Adrenal gland (tissue), 12 donors: ENCODE data around the gene NPC2. TPM values are rescaled to one million over a fixed set of nuclear protein-coding genes. Genes with fewer than 3 reads are reported as not detected.

Experiments used
- DNase-seq, 7 donors: peaks; one replicate each; pipeline ENCODE4 v3.0.0-alpha.2; 2019 to 2020
- H3K27ac ChIP-seq, 5 donors: fragments of 200-600 bp; sonication (generic) in 4 of 5; 1 replicate in 3 of 5; 2 replicates in 2 of 5; pipeline versions ENCODE4 v1.5.1 to v1.8.0; 2016 to 2020; ENCODE audit warnings: mild to moderate bottlenecking in 1 of 5
- H3K27me3 ChIP-seq: fragments of 200-600 bp; 2 replicates; pipeline ENCODE4 v1.8.0; 2021
- H3K36me3 ChIP-seq, 2 donors: fragments of 200-600 bp; replicated peaks in 1 of 2; 1 replicate in 1 of 2; 2 replicates in 1 of 2; pipeline versions ENCODE4 v1.5.1 to v1.8.0; 2018 to 2022
- H3K4me1 ChIP-seq, 2 donors: fragments of 200-600 bp; replicated peaks in 1 of 2; 1 replicate in 1 of 2; 2 replicates in 1 of 2; pipeline versions ENCODE4 v1.5.1 to v1.8.0; 2018 to 2021
- H3K4me3 ChIP-seq, 4 donors: fragments of 200-600 bp; sonication (generic) in 3 of 4; one replicate each; pipeline ENCODE4 v1.5.1; 2016 to 2018
- H3K9me3 ChIP-seq, 3 donors: fragments of 200-600 bp; sonication (generic) in 1 of 3; replicated peaks in 1 of 3; 1 replicate in 2 of 3; 2 replicates in 1 of 3; pipeline versions ENCODE4 v1.5.1 to v1.8.0; 2016 to 2021
- POLR2A ChIP-seq, 2 donors: fragments of 450-650 bp; IDR thresholded peaks; one replicate each; pipeline ENCODE4 v1.6.1; 2017; ENCODE audit warnings: antibody characterized with exemption in 2 of 2, mild to moderate bottlenecking in 2 of 2, moderate library complexity in 1 of 2
- WGBS, 4 donors: extraction: QIAGEN DNeasy Blood & Tissue Kit in 2 of 4; methylation state at CpG; one replicate each; pipeline versions ENCODE4 v1.1.5 to v1.1.7; 2013 to 2017; 5-methylcytosine and 5-hydroxymethylcytosine counted together
- intact Hi-C, 2 donors: fragments of 100-400 bp; cut with DNase I; formaldehyde crosslinking; loops; one replicate each; pipeline versions ENCODE4 v1.14.1 to v1.15.0; 2022 to 2023
- polyA plus RNA-seq, 3 donors: library from polyadenylated mRNA; stranded (reverse); fragments of 200-250 nt in 2 of 3; fragments of 350-450 nt in 1 of 3; fragmentation: Illumina TruSeq in 1 of 3; extraction: RNeasy Lipid Tissue Mini Kit (QIAGEN cat#74804) in 1 of 3; gene quantifications; one replicate each; pipeline ENCODE4 v1.2.3, GENCODE V29; 2013 to 2014
- total RNA-seq, 9 donors: library from RNA; depleted of rRNA in 4 of 9; stranded (reverse); fragments of >200 nt in 4 of 9; fragments of 120-200 nt in 1 of 9; fragmentation: NEBNext Ultra II Directional in 1 of 9; extraction: Animal tissue kit (Norgen Biotek cat#: 25700) in 1 of 9; gene quantifications; one replicate each; pipeline versions ENCODE4 v1.1.0 to v1.2.4, GENCODE V29; 2013 to 2023
- TF ChIP-seq, protein P1 (sequence below), 6 experiments: fragments of 450-650 bp in 4 of 6; fragments of 200-600 bp in 2 of 6; sonication (generic) in 1 of 6; IDR thresholded peaks; 1 replicate in 5 of 6; 2 replicates in 1 of 6; pipeline versions ENCODE4 v1.5.1 to v1.8.0; 2016 to 2021; ENCODE audit warnings: antibody characterized with exemption in 6 of 6, mild to moderate bottlenecking in 2 of 6, moderate library complexity in 1 of 6
- donor health status: healthy with polysubstance abuse.
- donor health status: Bipolar disorder and iron deficiency.
- donor health status: DM: yes; HTN: yes; CAD: no.
- donor health status: DM: no; HTN: no; CAD: no.
- donor health status: DM: no; HTN: no; CAD: no.
- donor health status: DM: yes; HTN: yes; CAD: no.

Gene NPC2
- total and polyA plus RNA-seq, 12 donors = 140 to 1,243 (median 299) TPM

- H3K9me3 ChIP-seq = no peaks in the 10 kb centered on the region
- intact Hi-C loops = no loop called here
- H3K27ac ChIP-seq = no peak overlapping the region
- H3K4me1 ChIP-seq = peaks cover 26 to 28% of the 10 kb centered on the region in 2 donors
- no peak for DNase-seq
- H3K4me3 ChIP-seq = no peak overlapping the region
- no peaks in the 10 kb centered on the region for H3K27me3 ChIP-seq
- no peak for TF ChIP-seq POLR2A (IDR thresholded peaks at IDR 0.05)
- TF ChIP-seq, protein P1, sequence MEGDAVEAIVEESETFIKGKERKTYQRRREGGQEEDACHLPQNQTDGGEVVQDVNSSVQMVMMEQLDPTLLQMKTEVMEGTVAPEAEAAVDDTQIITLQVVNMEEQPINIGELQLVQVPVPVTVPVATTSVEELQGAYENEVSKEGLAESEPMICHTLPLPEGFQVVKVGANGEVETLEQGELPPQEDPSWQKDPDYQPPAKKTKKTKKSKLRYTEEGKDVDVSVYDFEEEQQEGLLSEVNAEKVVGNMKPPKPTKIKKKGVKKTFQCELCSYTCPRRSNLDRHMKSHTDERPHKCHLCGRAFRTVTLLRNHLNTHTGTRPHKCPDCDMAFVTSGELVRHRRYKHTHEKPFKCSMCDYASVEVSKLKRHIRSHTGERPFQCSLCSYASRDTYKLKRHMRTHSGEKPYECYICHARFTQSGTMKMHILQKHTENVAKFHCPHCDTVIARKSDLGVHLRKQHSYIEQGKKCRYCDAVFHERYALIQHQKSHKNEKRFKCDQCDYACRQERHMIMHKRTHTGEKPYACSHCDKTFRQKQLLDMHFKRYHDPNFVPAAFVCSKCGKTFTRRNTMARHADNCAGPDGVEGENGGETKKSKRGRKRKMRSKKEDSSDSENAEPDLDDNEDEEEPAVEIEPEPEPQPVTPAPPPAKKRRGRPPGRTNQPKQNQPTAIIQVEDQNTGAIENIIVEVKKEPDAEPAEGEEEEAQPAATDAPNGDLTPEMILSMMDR (IDR thresholded peaks at IDR 0.05) = no peak
- peaks cover 0 to 47% of the 10 kb centered on the region in 2 donors for H3K36me3 ChIP-seq
Measured at GRCh38 chr14:74483321-74483720, 9.8 kb downstream of the NPC2 start.

DNA sequence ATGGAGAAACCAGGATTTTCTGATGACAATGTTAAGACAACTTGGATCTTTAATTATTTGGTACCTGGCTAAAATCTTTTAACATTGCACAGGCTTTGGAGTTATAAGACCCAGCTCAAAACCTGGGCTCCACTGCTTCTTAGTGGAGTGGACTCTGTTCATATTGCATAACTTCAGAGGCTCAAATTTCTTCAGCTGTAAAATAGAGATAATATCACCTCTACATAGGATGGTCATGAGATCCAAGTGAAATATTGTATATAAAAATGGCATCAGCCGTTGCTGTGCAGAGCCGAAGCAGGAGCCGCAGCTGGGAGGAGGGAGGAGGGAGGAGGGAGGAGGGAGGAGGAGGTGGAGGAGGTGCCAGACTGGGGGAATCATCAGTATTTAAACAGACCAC, 10.5 kb downstream of the NPC2 start:
- TF ChIP-seq, protein P1 (IDR thresholded peaks at IDR 0.05) = no peak
- no peak for TF ChIP-seq POLR2A (IDR thresholded peaks at IDR 0.05)
- 80 to 95% (median 89%) methylated on average over 3 of the region's 3 CpGs for WGBS, 4 donors
- Histone ChIP-seq H3K27ac (no peak overlapping the region), H3K4me3 (no peak overlapping the region), H3K4me1 (peaks cover 21 to 25% of the 10 kb centered on the region in 2 donors), H3K9me3 (no peaks in the 10 kb centered on the region), H3K36me3 (peaks cover 0 to 47% of the 10 kb centered on the region in 2 donors), H3K27me3 (no peaks in the 10 kb centered on the region)
- intact Hi-C loops = no loop called here
- no peak for DNase-seq

DNA sequence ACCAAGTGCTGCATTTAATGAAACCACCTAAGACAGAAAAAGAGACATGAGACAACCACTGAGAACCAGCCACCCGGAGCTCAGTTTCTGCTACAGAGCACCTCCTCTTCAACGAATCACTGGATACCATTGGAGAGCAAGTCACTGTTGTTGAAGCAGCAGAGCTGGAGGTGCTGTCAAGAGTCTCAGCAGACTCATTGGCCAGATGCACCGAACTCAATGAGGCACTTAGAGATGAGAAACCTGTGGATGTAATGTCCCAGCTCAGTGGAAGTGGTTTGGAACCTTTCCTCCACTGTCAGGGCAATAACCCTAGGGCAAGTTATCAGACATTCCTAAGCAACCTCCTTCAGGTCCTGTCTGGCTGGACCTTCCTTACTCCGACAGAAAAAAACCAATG, 13.1 kb downstream of the NPC2 start:
- H3K36me3 ChIP-seq = peaks cover 0 to 43% of the 10 kb centered on the region in 2 donors
- intact Hi-C loops = no loop called here
- WGBS, 4 donors = 82 to 92% (median 88%) methylated on average over 4 of the region's 4 CpGs

GRCh38 chr14:74478996-74479635, 14.0 kb downstream of the NPC2 start:
- H3K36me3 ChIP-seq = peaks cover 0 to 39% of the 10 kb centered on the region in 2 donors
- no peak overlapping the region for H3K27ac ChIP-seq
- intact Hi-C loops = loop anchor here (5.0 to 10.0 kb wide), 2 partner anchors 114 to 117 kb away; no protein-coding TSS in a partner anchor

More for the DNA sequence above, 13.1 kb downstream of the NPC2 start:
- TF ChIP-seq, protein P1 (IDR thresholded peaks at IDR 0.05) = no peak
- TF ChIP-seq POLR2A (IDR thresholded peaks at IDR 0.05) = no peak
- Histone ChIP-seq H3K27ac (no peak overlapping the region), H3K9me3 (no peaks in the 10 kb centered on the region), H3K27me3 (no peaks in the 10 kb centered on the region), H3K4me3 (no peak overlapping the region), H3K4me1 (peaks cover 18 to 33% of the 10 kb centered on the region in 2 donors)
- no peak for DNase-seq

More at GRCh38 chr14:74478996-74479635, 14.0 kb downstream of the NPC2 start:
- WGBS, 4 donors = 95 to 100% (median 96%) methylated on average over 2 of the region's 2 CpGs
- no peak for TF ChIP-seq POLR2A (IDR thresholded peaks at IDR 0.05)
- TF ChIP-seq, protein P1 (IDR thresholded peaks at IDR 0.05) = peak; percentile 25 to 63 (median 54)
- no peaks in the 10 kb centered on the region for H3K9me3 ChIP-seq
- H3K27me3 ChIP-seq = no peaks in the 10 kb centered on the region
- no peak for DNase-seq
- H3K4me1 ChIP-seq = peaks cover 10 to 31% of the 10 kb centered on the region in 2 donors
- H3K4me3 ChIP-seq = no peak overlapping the region
